HEK293 (cell line): Measurements from ENCODE around the gene RIPPLY2.

Experiments
- CTCF ChIP-seq: fragments of 450-650 bp; formaldehyde crosslinking; IDR thresholded peaks from 2 replicates; pipeline ENCODE4 v1.5.1; 2016; ENCODE audit warnings: missing biosample characterization, missing genetic modification characterization
- GFI1B ChIP-seq: fragments of 450-650 bp; formaldehyde crosslinking; IDR thresholded peaks from 2 replicates; pipeline ENCODE4 v1.5.1; 2016; ENCODE audit warnings: missing biosample characterization, missing genetic modification characterization
- KLF9 ChIP-seq: fragments of 450-650 bp; formaldehyde crosslinking; IDR thresholded peaks from 2 replicates; pipeline ENCODE4 v1.5.1; 2016; ENCODE audit warnings: missing biosample characterization, missing genetic modification characterization, low read depth
- OVOL3 ChIP-seq: fragments of 450-650 bp; formaldehyde crosslinking; IDR thresholded peaks from 2 replicates; pipeline ENCODE4 v1.5.1; 2016; ENCODE audit warnings: missing biosample characterization, missing genetic modification characterization
- REPIN1 ChIP-seq: fragments of 450-650 bp; formaldehyde crosslinking; IDR thresholded peaks from 2 replicates; pipeline ENCODE4 v1.5.1; 2017; ENCODE audit warnings: missing biosample characterization, missing genetic modification characterization, low read depth
- SALL2 ChIP-seq: fragments of 450-650 bp; formaldehyde crosslinking; IDR thresholded peaks from 2 replicates; pipeline ENCODE4 v1.5.0; 2017; ENCODE audit warnings: missing biosample characterization, mild to moderate bottlenecking, missing genetic modification characterization, borderline replicate concordance
- SETDB1 ChIP-seq: IDR thresholded peaks from one replicate; pipeline ENCODE4 v1.6.1; 2017; ENCODE audit warnings: mild to moderate bottlenecking, low read length, moderate library complexity, mixed read lengths; ENCODE audit not compliant: insufficient read length
- ZBTB17 ChIP-seq: fragments of 450-650 bp; formaldehyde crosslinking; IDR thresholded peaks from 2 replicates; pipeline ENCODE4 v1.5.1; 2016; ENCODE audit warnings: missing biosample characterization, missing genetic modification characterization
- ZNF132 ChIP-seq: fragments of 450-650 bp; formaldehyde crosslinking; IDR thresholded peaks from 2 replicates; pipeline ENCODE4 v1.5.1; 2017; ENCODE audit warnings: missing biosample characterization, missing genetic modification characterization, borderline replicate concordance
- ZNF302 ChIP-seq: fragments of 450-650 bp; formaldehyde crosslinking; IDR thresholded peaks from 2 replicates; pipeline ENCODE4 v1.5.1; 2016; ENCODE audit warnings: missing biosample characterization, missing genetic modification characterization, low read depth
- ZNF433 ChIP-seq: fragments of 450-650 bp; formaldehyde crosslinking; IDR thresholded peaks from 2 replicates; pipeline ENCODE4 v1.5.1; 2016; ENCODE audit warnings: missing biosample characterization, missing genetic modification characterization, low read depth
- ZNF600 ChIP-seq: fragments of 450-650 bp; formaldehyde crosslinking; IDR thresholded peaks from 2 replicates; pipeline ENCODE4 v1.5.1; 2016; ENCODE audit warnings: missing biosample characterization, missing genetic modification characterization
- ZNF639 ChIP-seq: fragments of 450-650 bp; formaldehyde crosslinking; IDR thresholded peaks from 2 replicates; pipeline ENCODE4 v1.5.1; 2016; ENCODE audit warnings: missing biosample characterization, missing genetic modification characterization
- ZNF660 ChIP-seq: fragments of 450-650 bp; IDR thresholded peaks from 2 replicates; pipeline ENCODE4 v1.5.1; 2018; ENCODE audit warnings: missing biosample characterization, mild to moderate bottlenecking, missing genetic modification characterization
- ZNF776 ChIP-seq: fragments of 450-650 bp; formaldehyde crosslinking; IDR thresholded peaks from 2 replicates; pipeline ENCODE4 v1.5.0; 2017; ENCODE audit warnings: missing biosample characterization, missing genetic modification characterization, borderline replicate concordance
- ZNF791 ChIP-seq: fragments of 450-650 bp; formaldehyde crosslinking; IDR thresholded peaks from 2 replicates; pipeline ENCODE4 v1.5.1; 2016; ENCODE audit warnings: missing biosample characterization, missing genetic modification characterization
- ZXDB ChIP-seq: fragments of 450-650 bp; formaldehyde crosslinking; IDR thresholded peaks from 2 replicates; pipeline ENCODE4 v1.5.1; 2016; ENCODE audit warnings: missing biosample characterization, missing genetic modification characterization
- TF ChIP-seq, protein P1 (sequence below): fragments of 450-650 bp; formaldehyde crosslinking; IDR thresholded peaks from 2 replicates; pipeline ENCODE4 v1.5.1; 2017; ENCODE audit warnings: missing biosample characterization, missing genetic modification characterization
- TF ChIP-seq, protein P2 (sequence below): fragments of 450-650 bp; formaldehyde crosslinking; IDR thresholded peaks from 2 replicates; pipeline ENCODE4 v1.5.1; 2016; ENCODE audit warnings: missing biosample characterization, missing genetic modification characterization
- TF ChIP-seq, protein P3 (sequence below): fragments of 450-650 bp; formaldehyde crosslinking; IDR thresholded peaks from 2 replicates; pipeline ENCODE4 v1.5.1; 2016; ENCODE audit warnings: missing biosample characterization, missing genetic modification characterization

Gene RIPPLY2

GRCh38 chr6:83884523-83884922 lies 31.4 kb downstream of the RIPPLY2 start (continued):
- TF ChIP-seq SETDB1 (no peak), OVOL3 (tag by site-specific recombination) (no peak), KLF9 (tag by site-specific recombination) (no peak), REPIN1 (tag by site-specific recombination) (no peak), CTCF (tag by site-specific recombination) (peak; percentile 64), ZNF302 (tag by site-specific recombination) (no peak), SALL2 (tag by site-specific recombination) (no peak), ZNF660 (peak; percentile 73), ZXDB (tag by site-specific recombination) (no peak), GFI1B (no peak), ZNF776 (tag by site-specific recombination) (no peak), ZNF132 (no peak), ZBTB17 (peak; percentile 61; the same call in 1 of the 2 replicates), ZNF639 (tag by site-specific recombination) (no peak), ZNF791 (tag by site-specific recombination) (no peak), ZNF433 (tag by site-specific recombination) (no peak), ZNF600 (tag by site-specific recombination) (no peak)
- TF ChIP-seq, protein P1, sequence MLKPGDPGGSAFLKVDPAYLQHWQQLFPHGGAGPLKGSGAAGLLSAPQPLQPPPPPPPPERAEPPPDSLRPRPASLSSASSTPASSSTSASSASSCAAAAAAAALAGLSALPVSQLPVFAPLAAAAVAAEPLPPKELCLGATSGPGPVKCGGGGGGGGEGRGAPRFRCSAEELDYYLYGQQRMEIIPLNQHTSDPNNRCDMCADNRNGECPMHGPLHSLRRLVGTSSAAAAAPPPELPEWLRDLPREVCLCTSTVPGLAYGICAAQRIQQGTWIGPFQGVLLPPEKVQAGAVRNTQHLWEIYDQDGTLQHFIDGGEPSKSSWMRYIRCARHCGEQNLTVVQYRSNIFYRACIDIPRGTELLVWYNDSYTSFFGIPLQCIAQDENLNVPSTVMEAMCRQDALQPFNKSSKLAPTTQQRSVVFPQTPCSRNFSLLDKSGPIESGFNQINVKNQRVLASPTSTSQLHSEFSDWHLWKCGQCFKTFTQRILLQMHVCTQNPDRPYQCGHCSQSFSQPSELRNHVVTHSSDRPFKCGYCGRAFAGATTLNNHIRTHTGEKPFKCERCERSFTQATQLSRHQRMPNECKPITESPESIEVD (tag by site-specific recombination): peak; percentile 25; the same call in 1 of the 2 replicates
- TF ChIP-seq, protein P2, sequence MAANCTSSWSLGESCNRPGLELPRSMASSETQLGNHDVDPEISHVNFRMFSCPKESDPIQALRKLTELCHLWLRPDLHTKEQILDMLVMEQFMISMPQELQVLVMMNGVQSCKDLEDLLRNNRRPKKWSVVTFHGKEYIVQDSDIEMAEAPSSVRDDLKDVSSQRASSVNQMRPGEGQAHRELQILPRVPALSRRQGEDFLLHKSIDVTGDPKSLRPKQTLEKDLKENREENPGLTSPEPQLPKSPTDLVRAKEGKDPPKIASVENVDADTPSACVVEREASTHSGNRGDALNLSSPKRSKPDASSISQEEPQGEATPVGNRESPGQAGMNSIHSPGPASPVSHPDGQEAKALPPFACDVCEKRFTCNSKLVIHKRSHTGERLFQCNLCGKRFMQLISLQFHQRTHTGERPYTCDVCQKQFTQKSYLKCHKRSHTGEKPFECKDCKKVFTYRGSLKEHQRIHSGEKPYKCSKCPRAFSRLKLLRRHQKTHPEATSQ (tag by site-specific recombination): no peak
- TF ChIP-seq, protein P3, sequence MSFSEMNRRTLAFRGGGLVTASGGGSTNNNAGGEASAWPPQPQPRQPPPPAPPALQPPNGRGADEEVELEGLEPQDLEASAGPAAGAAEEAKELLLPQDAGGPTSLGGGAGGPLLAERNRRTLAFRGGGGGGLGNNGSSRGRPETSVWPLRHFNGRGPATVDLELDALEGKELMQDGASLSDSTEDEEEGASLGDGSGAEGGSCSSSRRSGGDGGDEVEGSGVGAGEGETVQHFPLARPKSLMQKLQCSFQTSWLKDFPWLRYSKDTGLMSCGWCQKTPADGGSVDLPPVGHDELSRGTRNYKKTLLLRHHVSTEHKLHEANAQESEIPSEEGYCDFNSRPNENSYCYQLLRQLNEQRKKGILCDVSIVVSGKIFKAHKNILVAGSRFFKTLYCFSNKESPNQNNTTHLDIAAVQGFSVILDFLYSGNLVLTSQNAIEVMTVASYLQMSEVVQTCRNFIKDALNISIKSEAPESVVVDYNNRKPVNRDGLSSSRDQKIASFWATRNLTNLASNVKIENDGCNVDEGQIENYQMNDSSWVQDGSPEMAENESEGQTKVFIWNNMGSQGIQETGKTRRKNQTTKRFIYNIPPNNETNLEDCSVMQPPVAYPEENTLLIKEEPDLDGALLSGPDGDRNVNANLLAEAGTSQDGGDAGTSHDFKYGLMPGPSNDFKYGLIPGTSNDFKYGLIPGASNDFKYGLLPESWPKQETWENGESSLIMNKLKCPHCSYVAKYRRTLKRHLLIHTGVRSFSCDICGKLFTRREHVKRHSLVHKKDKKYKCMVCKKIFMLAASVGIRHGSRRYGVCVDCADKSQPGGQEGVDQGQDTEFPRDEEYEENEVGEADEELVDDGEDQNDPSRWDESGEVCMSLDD (tag by site-specific recombination): no peak
